Fibroblast of skin of abdomen (primary cell): Measurements from ENCODE around the gene CDH23. TPM values are rescaled to one million over a fixed set of nuclear protein-coding genes. Genes with fewer than 3 reads are reported as not detected.
"Not testable (repeated sequence)": the region's sequence is repeated elsewhere in the genome, so short reads cannot be mapped to it uniquely, and the experiment has no call there.

Source experiments
- DNase-seq: peaks from one replicate; pipeline ENCODE4 v3.0.0-alpha.2; 2013
- polyA plus RNA-seq, 2 experiments: library from polyadenylated mRNA; unstranded; fragments of 120-200 nt; gene quantifications; one replicate each; pipeline ENCODE4 v1.2.1, GENCODE V29; 2013; ENCODE audit not compliant: insufficient read length in 2 of 2

CDH23 gene
- polyA plus RNA-seq (2013, experiment 1 of 2; ENCODE audit: insufficient read length): 0.08 TPM
- polyA plus RNA-seq (2013, experiment 2 of 2; ENCODE audit: insufficient read length): 0.07 TPM

- no peak for DNase-seq
Observed at GRCh38 chr10:71396711-71397295, at the start of gene CDH23. Gene CDH23 (plus strand): TSS chr10:71396920. CDS start chr10:71439832, 42,912 bp downstream.

GRCh38 chr10:71347587-71348395, 48.9 kb upstream of the CDH23 start:
- no peak for DNase-seq

DNA sequence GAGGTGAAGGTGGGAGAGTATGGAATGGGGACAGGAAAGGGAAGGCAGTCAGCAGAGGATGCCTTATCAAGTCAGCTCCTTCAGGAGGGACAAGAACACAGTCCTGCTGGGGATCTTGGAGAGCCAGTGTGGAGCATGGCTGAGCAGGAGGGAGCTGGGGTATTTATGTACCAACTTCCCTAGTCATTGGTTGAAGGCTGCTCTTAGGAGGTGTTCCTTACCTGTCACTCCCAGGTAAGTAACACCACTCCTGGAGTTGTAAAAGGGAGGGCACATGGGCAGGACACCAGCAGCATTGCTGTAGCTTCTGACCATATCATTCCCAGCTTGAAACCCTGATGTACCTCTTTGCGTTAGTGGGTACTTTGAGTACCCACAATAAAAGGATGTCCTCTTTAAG, 47.9 kb upstream of the CDH23 start:
- no peak for DNase-seq

- no peak for DNase-seq
Observed at GRCh38 chr10:71349406-71349805, 47.3 kb upstream of the CDH23 start.

GRCh38 chr10:71351087-71351486, 45.6 kb upstream of the CDH23 start:
- no peak for DNase-seq

DNA sequence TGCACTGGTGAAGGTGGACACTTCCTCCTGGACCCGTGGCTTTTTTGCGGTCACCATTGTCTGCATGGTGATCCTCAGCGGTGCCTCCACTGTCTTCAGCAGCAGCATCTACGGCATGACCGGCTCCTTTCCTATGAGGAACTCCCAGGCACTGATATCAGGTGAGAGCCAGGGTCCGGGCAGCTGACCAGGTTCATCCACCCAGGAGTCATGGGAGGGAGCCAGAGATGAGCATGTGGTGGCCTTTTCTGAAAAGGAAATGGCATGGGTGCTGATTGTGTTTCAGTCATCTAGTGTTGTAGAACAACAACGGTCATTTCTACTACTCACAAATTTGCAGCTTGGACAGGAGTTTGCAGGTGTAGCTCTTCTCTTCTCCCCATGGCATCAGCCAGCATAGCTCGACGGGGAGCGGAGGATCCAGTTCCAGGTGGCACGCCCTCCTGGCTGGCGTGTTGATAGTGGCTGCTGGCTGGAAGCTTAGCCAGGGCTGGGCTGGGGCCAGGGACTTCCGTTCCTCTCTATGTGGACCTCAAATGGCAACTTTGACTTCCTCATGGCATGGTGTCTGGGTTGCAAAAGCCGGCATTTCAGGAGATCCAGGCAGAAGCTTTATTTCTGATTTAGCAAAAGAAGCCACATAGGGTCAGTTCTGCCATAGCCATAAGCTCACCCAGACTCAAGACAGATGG, 44.9 kb upstream of the CDH23 start:
- no peak for DNase-seq

GRCh38 chr10:71353639-71354038, 43.1 kb upstream of the CDH23 start:
- DNase-seq: no peak

DNA sequence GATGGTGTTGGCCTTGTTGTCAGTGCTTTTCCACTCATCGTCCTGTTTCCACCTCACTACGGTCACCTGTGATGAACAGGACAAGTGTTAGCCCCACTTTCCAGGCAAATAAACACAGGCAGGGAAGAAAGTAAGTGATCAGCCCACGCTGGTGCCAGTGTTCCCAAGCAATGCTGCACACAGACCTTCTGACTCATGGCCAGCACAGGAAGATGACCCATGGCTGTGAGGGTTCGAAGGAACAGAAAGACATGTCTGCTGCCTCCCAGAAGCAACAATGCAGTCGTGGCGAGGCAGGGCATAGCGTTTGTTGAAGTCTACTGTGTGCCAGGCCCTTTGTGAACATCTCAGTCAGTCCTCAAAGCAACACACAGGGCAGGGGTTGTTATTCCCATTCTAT, 41.9 kb upstream of the CDH23 start:
- DNase-seq: no peak

- no peak for DNase-seq
Observed at GRCh38 chr10:71355886-71356285, 40.8 kb upstream of the CDH23 start.

DNA sequence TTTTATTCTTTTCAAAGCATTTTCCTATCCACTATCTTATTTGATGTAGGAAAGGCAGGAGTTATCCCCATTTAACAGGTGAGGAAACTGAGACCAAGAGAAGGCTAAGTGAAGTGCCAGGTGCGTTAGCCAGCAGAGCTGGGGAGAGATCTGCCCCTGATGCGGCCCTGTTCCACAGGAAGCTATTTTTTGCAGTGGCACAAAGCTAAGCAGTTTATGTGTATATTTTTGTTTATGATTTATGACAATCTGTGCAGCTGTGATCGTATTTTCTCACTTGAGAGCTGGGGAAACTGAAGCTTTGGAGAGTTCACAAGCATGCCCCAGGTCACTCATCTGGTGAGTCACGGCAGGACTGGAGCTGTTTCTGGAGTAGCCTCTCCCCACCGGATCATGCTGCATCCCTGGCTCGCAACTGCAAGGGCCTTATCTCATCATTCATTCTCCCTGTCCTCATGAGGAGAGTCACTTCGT, 38.9 kb upstream of the CDH23 start:
- peak; percentile 8 for DNase-seq

DNA sequence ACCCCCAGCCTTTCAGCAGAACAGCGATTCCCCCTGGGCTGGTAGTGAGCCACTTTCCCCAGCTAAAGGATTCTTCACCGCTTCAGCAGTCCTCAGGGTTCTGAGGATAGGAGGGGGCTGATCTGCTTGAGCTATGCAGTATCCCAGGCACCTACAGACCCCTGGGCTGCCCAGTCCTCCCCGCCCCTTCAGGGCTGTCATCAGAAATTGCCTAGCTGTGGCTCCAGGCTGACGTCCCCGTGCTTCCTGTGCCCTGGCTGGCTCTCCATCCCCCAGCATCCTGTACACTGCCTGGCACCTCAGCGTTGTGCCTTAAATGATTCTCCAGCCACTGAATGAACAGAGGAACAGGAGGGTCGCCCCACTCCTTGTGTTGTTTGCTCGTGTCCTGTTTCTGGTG, 38.4 kb upstream of the CDH23 start:
- no peak for DNase-seq

DNA sequence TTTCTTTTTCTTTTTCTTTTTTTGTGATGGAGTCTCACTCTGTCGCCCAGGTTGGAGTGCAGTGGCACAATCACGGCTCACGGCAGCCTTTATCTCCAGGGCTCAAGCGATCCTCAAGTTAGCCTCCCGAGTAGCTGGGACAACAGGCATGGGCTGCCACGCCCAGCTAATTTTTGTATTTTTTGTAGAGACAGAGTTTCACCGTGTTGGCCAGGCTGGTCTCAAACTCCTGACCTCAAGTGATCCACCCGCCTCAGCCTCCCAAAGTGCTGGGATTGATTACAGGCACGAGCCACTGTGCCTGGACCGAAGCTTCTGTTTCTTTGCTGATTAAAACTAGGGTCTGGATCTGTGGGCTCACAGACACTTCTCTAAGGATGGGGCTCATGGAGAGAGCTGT, 37.8 kb upstream of the CDH23 start:
- not testable (repeated sequence) for DNase-seq

DNA sequence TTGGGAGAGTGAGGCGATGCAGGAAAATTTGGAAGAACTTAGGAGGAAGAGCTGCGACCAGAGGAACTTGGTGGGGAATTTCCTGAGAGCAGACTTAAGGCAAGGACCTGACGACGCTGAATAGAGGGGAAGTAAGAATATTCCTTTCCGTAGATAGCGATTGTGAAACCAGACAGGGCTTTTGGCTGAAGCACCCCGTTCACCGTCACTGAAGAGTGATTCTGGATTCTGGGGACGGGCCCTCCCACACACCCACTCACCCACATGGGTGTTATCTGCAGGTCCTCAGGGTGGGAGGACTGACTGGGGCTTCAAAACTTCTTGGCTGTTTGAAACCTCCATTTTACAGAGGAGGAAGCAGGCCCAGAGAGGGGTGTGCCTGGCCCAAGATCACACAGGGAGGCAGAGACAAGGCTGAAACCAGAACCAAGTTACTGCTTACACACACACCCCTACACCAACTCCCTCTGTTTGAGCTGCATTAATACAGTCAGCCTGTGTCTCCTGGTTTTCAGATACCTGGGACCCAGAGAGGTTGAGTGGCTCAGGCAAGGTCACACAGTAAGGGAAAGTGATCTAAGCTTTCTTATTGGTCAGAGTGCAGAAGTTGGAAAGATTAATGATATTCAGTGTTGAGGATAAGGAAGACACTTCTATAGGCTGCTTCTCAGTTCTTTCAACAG, 37.2 kb upstream of the CDH23 start:
- DNase-seq: no peak

DNA sequence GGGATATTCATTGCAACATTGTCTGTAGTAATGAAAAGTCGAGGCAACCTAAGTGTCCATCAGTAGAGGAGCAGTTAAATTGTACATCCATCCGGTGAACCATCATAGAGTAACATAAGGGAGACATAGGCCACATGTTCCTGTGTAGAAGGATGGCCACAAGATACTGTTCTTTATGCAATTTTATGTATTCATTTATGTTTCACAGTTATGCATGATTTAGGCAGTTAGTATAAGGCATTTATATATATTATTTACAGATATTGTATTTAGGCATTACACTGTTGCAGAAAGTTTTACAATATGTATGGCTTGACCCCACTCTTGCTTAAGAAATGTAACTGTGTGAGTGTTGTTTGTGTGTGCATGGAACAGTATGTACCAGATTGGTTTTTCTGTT, 36.0 kb upstream of the CDH23 start:
- DNase-seq: no peak

- no peak for DNase-seq
Observed at GRCh38 chr10:71361581-71361980, 35.1 kb upstream of the CDH23 start.

DNA sequence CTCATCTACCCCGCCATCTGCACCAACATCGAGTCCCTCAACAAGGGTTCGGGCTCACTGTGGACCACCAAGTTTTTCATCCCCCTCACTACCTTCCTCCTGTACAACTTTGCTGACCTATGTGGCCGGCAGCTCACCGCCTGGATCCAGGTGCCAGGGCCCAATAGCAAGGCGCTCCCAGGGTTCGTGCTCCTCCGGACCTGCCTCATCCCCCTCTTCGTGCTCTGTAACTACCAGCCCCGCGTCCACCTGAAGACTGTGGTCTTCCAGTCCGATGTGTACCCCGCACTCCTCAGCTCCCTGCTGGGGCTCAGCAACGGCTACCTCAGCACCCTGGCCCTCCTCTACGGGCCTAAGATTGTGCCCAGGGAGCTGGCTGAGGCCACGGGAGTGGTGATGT, 34.6 kb upstream of the CDH23 start:
- no peak for DNase-seq

DNA sequence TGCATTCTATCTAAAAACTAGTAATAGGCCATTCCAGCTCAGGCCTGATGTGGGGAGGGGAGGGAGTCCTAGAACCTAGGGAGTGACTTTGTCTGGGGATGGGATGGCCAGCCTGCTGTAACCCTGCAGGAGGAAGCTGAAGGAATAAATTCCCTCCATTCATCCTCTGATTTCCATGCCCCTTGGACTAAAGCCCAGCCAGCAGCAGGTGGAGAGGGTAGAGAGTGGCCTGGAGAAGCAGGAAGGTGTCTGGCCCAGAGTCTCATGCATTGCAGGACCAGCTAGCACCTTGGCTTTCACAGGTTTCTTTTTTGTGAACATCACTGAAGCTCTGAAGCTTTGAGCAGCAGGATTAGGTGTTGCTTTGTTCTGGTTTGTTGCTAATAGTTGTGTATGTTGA, 32.8 kb upstream of the CDH23 start:
- DNase-seq: no peak

DNA sequence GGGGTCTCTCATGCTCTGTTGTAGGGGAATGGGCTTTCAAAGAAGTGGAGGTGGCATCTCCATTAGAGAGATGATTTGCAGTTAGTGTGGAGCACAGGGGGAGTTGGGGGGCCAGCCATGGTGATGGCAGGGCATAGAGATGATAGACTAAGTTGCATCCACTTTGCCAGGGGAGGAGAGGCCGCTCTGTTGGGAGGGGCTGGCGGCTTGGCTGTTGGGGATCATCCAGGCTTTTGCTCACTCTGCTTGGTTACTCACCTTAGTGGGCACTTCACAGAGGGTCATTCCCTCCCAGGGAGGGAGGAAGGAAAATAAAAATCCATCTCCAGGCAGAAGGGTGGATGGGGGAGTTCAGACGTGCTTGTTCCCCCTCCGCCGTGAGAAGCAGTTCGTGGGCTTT, 31.4 kb upstream of the CDH23 start:
- DNase-seq: no peak

- DNase-seq: no peak
Observed at GRCh38 chr10:71366690-71367089, 30.0 kb upstream of the CDH23 start.

DNA sequence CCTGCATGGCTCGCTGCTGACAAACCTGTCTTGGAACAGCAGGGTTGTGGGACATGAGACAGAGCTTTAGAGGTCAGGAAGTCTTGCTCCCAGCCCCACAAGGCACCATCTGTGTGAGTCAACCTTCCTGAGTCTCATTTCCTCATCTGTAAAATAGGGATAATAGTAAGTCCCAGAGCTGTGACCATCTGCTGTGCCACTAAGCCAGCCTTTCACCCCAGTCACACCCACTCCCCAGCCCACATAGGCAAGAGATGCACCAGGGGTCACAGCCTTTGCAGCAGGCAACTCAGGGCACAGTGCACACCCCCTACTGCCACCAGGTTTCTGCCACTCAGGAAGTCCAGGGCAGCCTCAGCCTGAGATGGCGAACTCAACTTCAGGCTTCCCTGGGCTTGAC, 29.4 kb upstream of the CDH23 start:
- no peak for DNase-seq

DNA sequence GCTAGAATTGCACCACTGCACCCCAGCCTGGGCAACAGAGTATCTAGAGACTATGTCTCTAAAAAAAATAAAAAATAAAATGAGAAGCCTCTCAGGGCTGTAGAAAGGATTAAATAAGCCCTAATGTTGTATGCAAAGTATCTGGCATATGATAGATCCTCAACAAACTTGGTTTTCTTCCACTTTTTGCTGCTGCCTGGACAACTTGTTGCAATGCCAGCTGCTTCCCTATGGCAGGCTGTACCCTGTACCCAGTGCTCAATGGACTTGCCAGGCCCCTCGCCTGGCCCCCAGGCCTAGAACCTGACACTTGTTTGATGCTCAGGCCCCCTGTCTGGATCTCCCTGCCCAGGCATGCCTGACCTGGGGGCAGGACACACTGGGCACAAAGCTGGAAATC, 28.5 kb upstream of the CDH23 start:
- no peak for DNase-seq

GRCh38 chr10:71368643-71369042, 28.1 kb upstream of the CDH23 start:
- no peak for DNase-seq

GRCh38 chr10:71369602-71370001, 27.1 kb upstream of the CDH23 start:
- no peak for DNase-seq
